ENCODE results near the gene FTL. TPM values are rescaled to one million over a fixed set of nuclear protein-coding genes. Genes with fewer than 3 reads are reported as not detected.

FTL gene
- total RNA-seq, 2 experiments from 2014 or later: 616 to 627 TPM

DNA sequence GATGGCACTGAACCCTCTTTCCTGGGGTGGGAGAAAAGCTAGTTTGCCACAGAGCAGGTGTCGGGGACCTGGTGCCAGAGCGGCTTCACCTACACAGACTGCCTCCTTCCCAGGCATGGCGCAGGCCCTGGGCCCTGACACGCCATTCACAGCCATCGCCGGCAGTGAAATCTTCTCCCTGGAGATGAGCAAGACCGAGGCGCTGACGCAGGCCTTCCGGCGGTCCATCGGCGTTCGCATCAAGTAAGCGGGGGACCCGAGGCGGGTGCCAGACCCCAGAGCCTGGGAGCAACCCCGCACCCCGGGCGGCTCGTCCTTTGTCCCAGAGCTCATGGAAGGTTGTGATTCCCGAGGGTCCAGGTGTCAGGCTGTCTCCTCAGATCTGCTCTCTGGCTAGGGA lies 41.8 kb downstream of the FTL start:
- Histone ChIP-seq H3K4me1 (ENCODE audit: insufficient read depth, low read length) (no peaks in the 10 kb centered on the region), H3K27ac (ENCODE audit: low read depth in 1 of 2, low read length in 2 of 2) (no peak overlapping the region), H3K4me3 (ENCODE audit: low read length) (no peak overlapping the region), H3K27me3 (ENCODE audit: control insufficient read depth in 1 of 2, insufficient read depth in 2 of 2, low read length in 2 of 2) (no peaks in the 10 kb centered on the region), H3K36me3 (ENCODE audit: insufficient read depth, low read length) (peaks cover 58% of the 10 kb centered on the region), H3K9me3 (ENCODE audit: control insufficient read depth in 1 of 2, insufficient read depth in 1 of 2, low read length in 2 of 2) (no peaks in the 10 kb centered on the region)
- intact Hi-C loops (cut with DNase I, micrococcal nuclease): no loop called here
- DNase-seq (no peak), ATAC-seq (ENCODE audit: poor library complexity) (no peak)
- ChIA-PET POLR2A (interaction anchor here (1.6 kb wide), 1 partner anchor 14 kb away, joined by 3 read pairs; the partner anchor contains the start of genes GYS1 and RUVBL2), CTCF (no interaction called here)
- no peaks in the 10 kb centered on the region for H3K9me3 Mint-ChIP-seq
- TF ChIP-seq, protein P1, sequence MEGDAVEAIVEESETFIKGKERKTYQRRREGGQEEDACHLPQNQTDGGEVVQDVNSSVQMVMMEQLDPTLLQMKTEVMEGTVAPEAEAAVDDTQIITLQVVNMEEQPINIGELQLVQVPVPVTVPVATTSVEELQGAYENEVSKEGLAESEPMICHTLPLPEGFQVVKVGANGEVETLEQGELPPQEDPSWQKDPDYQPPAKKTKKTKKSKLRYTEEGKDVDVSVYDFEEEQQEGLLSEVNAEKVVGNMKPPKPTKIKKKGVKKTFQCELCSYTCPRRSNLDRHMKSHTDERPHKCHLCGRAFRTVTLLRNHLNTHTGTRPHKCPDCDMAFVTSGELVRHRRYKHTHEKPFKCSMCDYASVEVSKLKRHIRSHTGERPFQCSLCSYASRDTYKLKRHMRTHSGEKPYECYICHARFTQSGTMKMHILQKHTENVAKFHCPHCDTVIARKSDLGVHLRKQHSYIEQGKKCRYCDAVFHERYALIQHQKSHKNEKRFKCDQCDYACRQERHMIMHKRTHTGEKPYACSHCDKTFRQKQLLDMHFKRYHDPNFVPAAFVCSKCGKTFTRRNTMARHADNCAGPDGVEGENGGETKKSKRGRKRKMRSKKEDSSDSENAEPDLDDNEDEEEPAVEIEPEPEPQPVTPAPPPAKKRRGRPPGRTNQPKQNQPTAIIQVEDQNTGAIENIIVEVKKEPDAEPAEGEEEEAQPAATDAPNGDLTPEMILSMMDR (IDR thresholded peaks at IDR 0.05): no peak
- H3K4me1 Mint-ChIP-seq (ENCODE audit: low read depth): no peaks in the 10 kb centered on the region
- H3K27me3 Mint-ChIP-seq: no peaks in the 10 kb centered on the region
- H3K4me3 Mint-ChIP-seq: no peak overlapping the region
- no peak overlapping the region for H3K27ac Mint-ChIP-seq
- H3K36me3 Mint-ChIP-seq (ENCODE audit: low read depth): peaks cover 72% of the 10 kb centered on the region

DNA sequence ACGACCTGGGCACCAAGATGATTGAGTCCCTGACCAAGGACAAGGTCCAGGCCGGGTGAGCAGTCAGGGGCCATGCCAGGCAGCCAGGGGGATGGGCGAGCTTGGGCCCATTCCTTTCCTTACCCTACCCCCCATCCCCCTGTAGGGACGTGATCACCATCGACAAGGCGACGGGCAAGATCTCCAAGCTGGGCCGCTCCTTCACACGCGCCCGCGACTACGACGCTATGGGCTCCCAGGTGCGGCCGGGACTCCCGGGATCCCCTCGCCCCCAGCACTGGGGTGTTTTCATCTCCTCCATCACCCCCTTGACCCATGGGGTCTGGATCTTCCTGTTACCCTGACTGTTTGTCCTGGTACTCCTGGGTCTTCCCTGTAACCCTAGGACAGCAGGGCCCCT lies 44.7 kb downstream of the FTL start:
- Mint-ChIP-seq H3K4me3 (no peak overlapping the region), H3K27ac (no peak overlapping the region), H3K27me3 (no peaks in the 10 kb centered on the region), H3K36me3 (ENCODE audit: low read depth) (peaks cover 58% of the 10 kb centered on the region), H3K4me1 (ENCODE audit: low read depth) (no peaks in the 10 kb centered on the region), H3K9me3 (no peaks in the 10 kb centered on the region)
- ChIA-PET CTCF (no interaction called here), POLR2A (no interaction called here)
- Histone ChIP-seq H3K4me1 (ENCODE audit: insufficient read depth, low read length) (no peaks in the 10 kb centered on the region), H3K27ac (ENCODE audit: low read depth in 1 of 2, low read length in 2 of 2) (no peak overlapping the region), H3K4me3 (ENCODE audit: low read length) (no peak overlapping the region), H3K9me3 (ENCODE audit: control insufficient read depth in 1 of 2, insufficient read depth in 1 of 2, low read length in 2 of 2) (no peaks in the 10 kb centered on the region), H3K27me3 (ENCODE audit: control insufficient read depth in 1 of 2, insufficient read depth in 2 of 2, low read length in 2 of 2) (no peaks in the 10 kb centered on the region), H3K36me3 (ENCODE audit: insufficient read depth, low read length) (peaks cover 45% of the 10 kb centered on the region)
- TF ChIP-seq, protein P1 (IDR thresholded peaks at IDR 0.05): no peak
- ATAC-seq (ENCODE audit: poor library complexity) (no peak), DNase-seq (no peak)
- intact Hi-C loops (cut with DNase I, micrococcal nuclease): no loop called here

DNA sequence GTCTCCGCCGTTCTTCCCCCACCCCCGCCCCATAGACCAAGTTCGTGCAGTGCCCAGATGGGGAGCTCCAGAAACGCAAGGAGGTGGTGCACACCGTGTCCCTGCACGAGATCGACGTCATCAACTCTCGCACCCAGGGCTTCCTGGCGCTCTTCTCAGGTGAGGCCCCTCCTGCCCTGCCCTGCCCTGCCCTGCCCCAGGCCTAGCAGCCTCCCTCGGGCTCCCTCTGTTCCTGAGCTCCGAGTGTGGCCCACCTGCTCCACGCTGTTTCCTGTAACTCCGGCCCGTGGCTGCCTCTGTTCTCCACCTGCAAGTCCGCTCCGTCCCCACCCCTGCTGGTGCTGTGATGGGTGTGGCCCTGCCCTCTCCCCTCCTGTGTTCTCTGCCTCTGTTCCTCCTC lies 45.3 kb downstream of the FTL start:
- Histone ChIP-seq H3K9me3 (ENCODE audit: control insufficient read depth in 1 of 2, insufficient read depth in 1 of 2, low read length in 2 of 2) (no peaks in the 10 kb centered on the region), H3K27ac (ENCODE audit: low read depth in 1 of 2, low read length in 2 of 2) (no peak overlapping the region), H3K27me3 (ENCODE audit: control insufficient read depth in 1 of 2, insufficient read depth in 2 of 2, low read length in 2 of 2) (no peaks in the 10 kb centered on the region), H3K4me3 (ENCODE audit: low read length) (no peak overlapping the region), H3K4me1 (ENCODE audit: insufficient read depth, low read length) (no peaks in the 10 kb centered on the region), H3K36me3 (ENCODE audit: insufficient read depth, low read length) (peaks cover 39% of the 10 kb centered on the region)
- intact Hi-C loops (cut with DNase I, micrococcal nuclease): no loop called here
- TF ChIP-seq, protein P1 (IDR thresholded peaks at IDR 0.05): no peak
- ATAC-seq (ENCODE audit: poor library complexity) (no peak), DNase-seq (no peak)
- peaks cover 51% of the 10 kb centered on the region for H3K36me3 Mint-ChIP-seq (ENCODE audit: low read depth)
- H3K27ac Mint-ChIP-seq: no peak overlapping the region
- no peak overlapping the region for H3K4me3 Mint-ChIP-seq
- no peaks in the 10 kb centered on the region for H3K27me3 Mint-ChIP-seq
- POLR2A ChIA-PET: no interaction called here
- CTCF ChIA-PET: no interaction called here
- H3K9me3 Mint-ChIP-seq: no peaks in the 10 kb centered on the region
- H3K4me1 Mint-ChIP-seq (ENCODE audit: low read depth): no peaks in the 10 kb centered on the region

Measured in CD4-positive, alpha-beta T cell (primary cell).